ENCODE data around the gene SLC29A2. TPM values are rescaled to one million over a fixed set of nuclear protein-coding genes. Genes with fewer than 3 reads are reported as not detected.

The SLC29A2 gene
- total RNA-seq, 4 donors from 2014 or later: 7.5 to 32.4 (median 14.4) TPM

DNA sequence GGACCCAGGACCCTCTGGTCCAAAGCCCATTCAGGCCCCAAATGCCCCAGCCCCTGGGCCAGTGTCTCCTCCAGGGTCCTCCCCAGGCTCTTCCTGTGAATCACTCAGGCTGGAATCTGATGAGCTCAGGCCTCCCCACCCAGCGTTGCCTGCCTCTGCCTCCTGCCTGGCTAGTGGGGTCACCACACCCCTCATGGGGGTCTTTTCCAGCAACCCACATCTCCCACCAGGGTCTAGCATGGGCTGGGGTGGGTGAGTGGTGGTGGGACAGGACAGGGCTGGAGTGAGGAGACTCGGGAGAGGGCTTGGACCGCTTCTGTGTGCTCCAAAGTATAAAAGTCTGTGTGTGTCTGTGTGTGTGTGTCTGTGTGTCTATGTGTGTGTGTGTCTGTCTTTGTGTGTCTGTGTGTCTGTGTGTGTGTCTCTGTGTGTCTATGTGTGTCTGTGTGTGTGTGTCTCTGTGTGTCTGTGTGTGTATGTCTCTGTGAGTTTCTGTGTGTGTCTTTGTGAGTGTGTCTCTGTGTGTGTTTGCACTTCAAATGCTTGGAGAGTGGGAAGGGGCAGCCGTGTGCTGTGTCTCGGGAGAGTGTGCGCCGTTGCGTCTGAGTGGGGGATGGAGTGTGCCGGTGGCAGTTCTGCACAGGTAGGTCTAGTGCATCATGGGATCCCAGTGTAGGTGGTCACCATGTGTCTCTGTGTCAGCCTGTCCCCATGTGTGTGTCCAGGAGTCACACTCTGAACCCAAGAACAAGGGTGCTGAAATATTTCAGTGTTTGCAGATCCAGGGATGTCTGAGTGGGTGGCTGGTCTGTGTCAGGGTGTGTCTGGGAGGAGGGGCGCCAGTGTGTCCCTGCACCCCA lies 44.2 kb downstream of the SLC29A2 start:
- Histone ChIP-seq H3K27me3 (no peaks in the 10 kb centered on the region), H3K27ac (peak overlapping the region; percentile 56 to 69 (median 61)), H3K36me3 (no peaks in the 10 kb centered on the region), H3K4me1 (peaks cover 16 to 26% (median 22%) of the 10 kb centered on the region in 4 donors), H3K4me3 (no peak overlapping the region), H3K9me3 (no peaks in the 10 kb centered on the region)
- in situ Hi-C loops (cut with MboI; ENCODE audit: low pct_ligation_motif_present in 1 of 4, low pct_unique_long_range_greater_than_20kb in 1 of 4, low sequenced_read_pairs in 3 of 4) (no loop called here), intact Hi-C loops (cut with DNase I; ENCODE audit: low total_unique reads) (loop anchor here (2.0 kb wide), 1 partner anchor 17 kb away; no protein-coding TSS in a partner anchor)
- WGBS, 2 donors (ENCODE audit: low coverage in 1 of 2): 78% methylated on average over 10 of the region's 10 CpGs; no CpG with 5 or more reads in 1 of the 2 donors
- DNase-seq: no peak
- no peak for TF ChIP-seq POLR2AphosphoS5 (IDR thresholded peaks at IDR 0.05)
- TF ChIP-seq POLR2A (IDR thresholded peaks at IDR 0.05): no peak
- TF ChIP-seq, protein P1, sequence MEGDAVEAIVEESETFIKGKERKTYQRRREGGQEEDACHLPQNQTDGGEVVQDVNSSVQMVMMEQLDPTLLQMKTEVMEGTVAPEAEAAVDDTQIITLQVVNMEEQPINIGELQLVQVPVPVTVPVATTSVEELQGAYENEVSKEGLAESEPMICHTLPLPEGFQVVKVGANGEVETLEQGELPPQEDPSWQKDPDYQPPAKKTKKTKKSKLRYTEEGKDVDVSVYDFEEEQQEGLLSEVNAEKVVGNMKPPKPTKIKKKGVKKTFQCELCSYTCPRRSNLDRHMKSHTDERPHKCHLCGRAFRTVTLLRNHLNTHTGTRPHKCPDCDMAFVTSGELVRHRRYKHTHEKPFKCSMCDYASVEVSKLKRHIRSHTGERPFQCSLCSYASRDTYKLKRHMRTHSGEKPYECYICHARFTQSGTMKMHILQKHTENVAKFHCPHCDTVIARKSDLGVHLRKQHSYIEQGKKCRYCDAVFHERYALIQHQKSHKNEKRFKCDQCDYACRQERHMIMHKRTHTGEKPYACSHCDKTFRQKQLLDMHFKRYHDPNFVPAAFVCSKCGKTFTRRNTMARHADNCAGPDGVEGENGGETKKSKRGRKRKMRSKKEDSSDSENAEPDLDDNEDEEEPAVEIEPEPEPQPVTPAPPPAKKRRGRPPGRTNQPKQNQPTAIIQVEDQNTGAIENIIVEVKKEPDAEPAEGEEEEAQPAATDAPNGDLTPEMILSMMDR (IDR thresholded peaks at IDR 0.05): no peak

DNA sequence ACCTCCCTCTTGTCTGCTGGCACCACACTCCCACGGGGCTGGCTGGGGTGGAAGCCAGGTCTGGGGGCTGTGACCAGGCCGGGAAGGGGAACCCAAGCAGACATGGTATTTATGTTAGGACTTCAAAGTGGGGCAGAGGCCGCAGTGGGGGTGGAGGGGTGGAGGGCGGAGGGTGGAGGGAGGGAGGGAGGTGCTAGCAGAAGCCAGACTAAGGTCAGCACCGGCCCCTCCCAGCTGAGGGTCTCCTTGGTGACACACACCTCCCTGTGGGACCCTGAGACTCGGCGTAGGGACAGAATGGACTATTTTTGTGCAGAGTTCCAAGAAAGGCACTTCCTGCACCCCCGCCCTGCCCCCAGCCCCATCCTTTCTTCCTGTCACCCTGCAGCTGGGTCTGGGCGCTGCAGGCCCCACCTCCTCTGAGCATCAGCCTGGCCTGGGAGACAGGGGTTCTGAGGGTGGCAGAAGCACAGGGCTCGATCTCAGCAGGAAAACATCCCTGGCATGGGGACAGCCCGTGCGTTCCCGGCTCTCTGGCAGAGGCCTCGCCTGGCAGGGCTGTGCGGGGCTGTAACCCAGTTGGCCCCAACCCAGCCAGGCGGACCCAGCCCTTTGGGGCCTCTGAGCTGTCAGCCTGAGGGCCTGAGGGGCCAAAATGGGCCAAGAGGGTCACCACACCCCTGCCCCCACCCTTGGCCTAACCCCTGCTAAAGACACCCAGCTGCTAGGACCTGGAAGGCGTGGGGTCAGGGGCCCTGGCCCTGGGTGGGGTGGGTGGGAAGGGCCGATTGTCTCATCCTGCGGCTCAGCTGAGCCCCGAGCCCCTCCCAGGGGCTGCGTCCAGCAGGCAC lies 45.1 kb downstream of the SLC29A2 start:
- TF ChIP-seq, protein P1 (IDR thresholded peaks at IDR 0.05): no peak
- no peak for TF ChIP-seq POLR2A (IDR thresholded peaks at IDR 0.05)
- TF ChIP-seq EP300 (IDR thresholded peaks at IDR 0.05; ENCODE audit: low read depth): no peak
- no peak for TF ChIP-seq POLR2AphosphoS5 (IDR thresholded peaks at IDR 0.05)
- intact Hi-C loops (cut with DNase I; ENCODE audit: low total_unique reads) (no loop called here), in situ Hi-C loops (cut with MboI; ENCODE audit: low pct_ligation_motif_present in 1 of 4, low pct_unique_long_range_greater_than_20kb in 1 of 4, low sequenced_read_pairs in 3 of 4) (no loop called here)
- Histone ChIP-seq H3K9me3 (no peaks in the 10 kb centered on the region), H3K27ac (peak overlapping the region; percentile 56 to 69 (median 61)), H3K4me1 (peaks cover 16 to 26% (median 22%) of the 10 kb centered on the region in 4 donors), H3K36me3 (no peaks in the 10 kb centered on the region), H3K4me3 (no peak overlapping the region), H3K27me3 (no peaks in the 10 kb centered on the region)
- no peak for DNase-seq
- WGBS, 2 donors (ENCODE audit: low coverage in 1 of 2): 49% methylated on average over 17 of the region's 21 CpGs; no CpG with 5 or more reads in 1 of the 2 donors

DNA sequence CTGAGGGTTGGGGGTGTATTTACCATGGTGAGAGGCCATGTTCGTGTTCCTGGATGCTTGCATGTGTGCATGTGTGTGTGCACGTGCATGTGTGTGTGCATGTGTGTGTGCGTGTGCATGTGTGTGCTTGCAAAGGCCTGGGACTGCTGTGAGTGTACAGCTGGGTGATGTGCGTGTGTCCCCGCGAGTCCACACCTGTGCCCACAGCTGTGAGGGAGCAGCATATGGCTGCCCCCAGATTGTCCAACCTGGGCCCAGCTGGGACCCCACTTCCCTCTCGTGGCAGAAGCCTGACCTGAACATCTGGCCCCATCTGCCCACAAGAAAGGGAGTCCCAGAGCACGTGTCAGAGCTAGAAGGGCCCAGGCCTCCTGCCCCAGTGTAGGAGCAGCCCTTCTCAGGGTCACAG lies 46.3 kb downstream of the SLC29A2 start:
- TF ChIP-seq EP300 (IDR thresholded peaks at IDR 0.05; ENCODE audit: low read depth): no peak
- TF ChIP-seq POLR2AphosphoS5 (IDR thresholded peaks at IDR 0.05): no peak
- no peak for TF ChIP-seq POLR2A (IDR thresholded peaks at IDR 0.05)
- TF ChIP-seq, protein P1 (IDR thresholded peaks at IDR 0.05): no peak
- Histone ChIP-seq H3K27me3 (no peaks in the 10 kb centered on the region), H3K27ac (no peak overlapping the region), H3K4me3 (no peak overlapping the region), H3K36me3 (no peaks in the 10 kb centered on the region), H3K9me3 (no peaks in the 10 kb centered on the region), H3K4me1 (peaks cover 16 to 26% (median 22%) of the 10 kb centered on the region in 4 donors)
- in situ Hi-C loops (cut with MboI; ENCODE audit: low pct_ligation_motif_present in 1 of 4, low pct_unique_long_range_greater_than_20kb in 1 of 4, low sequenced_read_pairs in 3 of 4): no loop called here
- 68 to 81% methylated on average over 3 to 6 of the region's 8 CpGs for WGBS, 2 donors (ENCODE audit: low coverage in 1 of 2)
- no peak for DNase-seq
- intact Hi-C loops (cut with DNase I; ENCODE audit: low total_unique reads): no loop called here

DNA sequence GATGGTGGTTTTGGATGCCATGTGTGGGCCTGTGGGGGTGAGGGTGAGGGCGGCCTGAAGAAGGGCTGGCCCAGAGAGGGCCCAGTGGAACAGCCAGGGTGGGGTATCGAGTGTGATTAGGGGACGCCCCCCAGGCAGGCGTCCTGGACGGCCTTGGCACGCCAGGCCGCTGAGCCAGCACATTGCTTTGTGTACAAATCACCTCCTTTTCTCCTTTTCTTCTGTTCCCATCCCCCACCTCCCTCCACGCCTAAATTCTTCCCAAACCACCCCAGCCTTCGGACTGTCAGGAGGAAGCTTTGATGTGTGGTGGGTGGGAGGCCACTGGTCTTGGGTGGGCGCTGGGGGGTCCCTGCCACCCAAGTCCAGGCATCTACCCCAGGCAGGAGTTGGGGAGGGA lies 46.9 kb downstream of the SLC29A2 start:
- Histone ChIP-seq H3K9me3 (no peaks in the 10 kb centered on the region), H3K4me1 (peaks cover 16 to 26% (median 22%) of the 10 kb centered on the region in 4 donors), H3K4me3 (no peak overlapping the region), H3K27me3 (no peaks in the 10 kb centered on the region), H3K36me3 (no peaks in the 10 kb centered on the region), H3K27ac (no peak overlapping the region)
- in situ Hi-C loops (cut with MboI; ENCODE audit: low pct_ligation_motif_present in 1 of 4, low pct_unique_long_range_greater_than_20kb in 1 of 4, low sequenced_read_pairs in 3 of 4): no loop called here
- no peak for TF ChIP-seq POLR2AphosphoS5 (IDR thresholded peaks at IDR 0.05)
- TF ChIP-seq EP300 (IDR thresholded peaks at IDR 0.05; ENCODE audit: low read depth): no peak
- TF ChIP-seq POLR2A (IDR thresholded peaks at IDR 0.05): no peak
- TF ChIP-seq, protein P1 (IDR thresholded peaks at IDR 0.05): no peak
- 78% methylated on average over 10 of the region's 10 CpGs; no CpG with 5 or more reads in 1 of the 2 donors for WGBS, 2 donors (ENCODE audit: low coverage in 1 of 2)
- intact Hi-C loops (cut with DNase I; ENCODE audit: low total_unique reads): no loop called here
- DNase-seq: no peak

Data from transverse colon (tissue), 4 donors.